GM12801 (cell line): ENCODE results near the gene TBL1X.

ENCODE experiments used
- TF ChIP-seq, protein P1 (sequence below): IDR thresholded peaks from one replicate; pipeline ENCODE4 v1.5.1; 2011; ENCODE audit warnings: control low read depth; ENCODE audit not compliant: insufficient read length; ENCODE audit errors: extremely low read depth

TBL1X gene

DNA sequence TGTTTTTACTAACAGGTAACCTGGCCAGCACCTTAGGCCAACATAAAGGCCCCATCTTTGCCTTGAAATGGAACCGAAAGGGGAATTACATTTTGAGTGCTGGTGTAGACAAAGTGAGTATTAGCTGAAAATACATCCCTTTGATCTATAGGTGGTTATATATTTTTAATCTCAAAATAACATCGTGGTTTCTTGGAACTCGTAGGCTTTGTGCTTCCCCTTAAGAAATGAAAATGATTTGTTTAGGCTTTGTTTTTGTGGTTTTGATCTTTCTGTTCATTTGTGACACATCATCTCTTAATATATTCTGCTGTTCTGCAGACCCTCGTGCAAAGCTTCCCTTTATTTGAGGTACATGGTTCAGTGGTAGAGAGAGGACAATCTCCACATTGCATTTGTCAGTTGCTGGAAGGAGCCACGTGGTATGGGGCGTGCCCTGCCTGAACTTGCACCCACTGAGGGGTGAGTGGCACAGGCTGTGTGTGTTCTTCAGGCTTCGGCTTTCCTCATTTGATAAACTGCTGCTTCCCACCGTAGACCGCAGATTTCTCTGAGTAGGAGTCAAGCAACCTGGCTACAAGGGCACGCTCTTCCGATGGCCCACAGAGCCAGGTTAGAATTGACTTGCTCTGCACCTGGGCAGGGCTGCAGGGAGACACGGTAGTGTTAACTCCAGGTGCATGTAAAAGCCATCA, 228.6 kb downstream of the TBL1X start:
- TF ChIP-seq, protein P1, sequence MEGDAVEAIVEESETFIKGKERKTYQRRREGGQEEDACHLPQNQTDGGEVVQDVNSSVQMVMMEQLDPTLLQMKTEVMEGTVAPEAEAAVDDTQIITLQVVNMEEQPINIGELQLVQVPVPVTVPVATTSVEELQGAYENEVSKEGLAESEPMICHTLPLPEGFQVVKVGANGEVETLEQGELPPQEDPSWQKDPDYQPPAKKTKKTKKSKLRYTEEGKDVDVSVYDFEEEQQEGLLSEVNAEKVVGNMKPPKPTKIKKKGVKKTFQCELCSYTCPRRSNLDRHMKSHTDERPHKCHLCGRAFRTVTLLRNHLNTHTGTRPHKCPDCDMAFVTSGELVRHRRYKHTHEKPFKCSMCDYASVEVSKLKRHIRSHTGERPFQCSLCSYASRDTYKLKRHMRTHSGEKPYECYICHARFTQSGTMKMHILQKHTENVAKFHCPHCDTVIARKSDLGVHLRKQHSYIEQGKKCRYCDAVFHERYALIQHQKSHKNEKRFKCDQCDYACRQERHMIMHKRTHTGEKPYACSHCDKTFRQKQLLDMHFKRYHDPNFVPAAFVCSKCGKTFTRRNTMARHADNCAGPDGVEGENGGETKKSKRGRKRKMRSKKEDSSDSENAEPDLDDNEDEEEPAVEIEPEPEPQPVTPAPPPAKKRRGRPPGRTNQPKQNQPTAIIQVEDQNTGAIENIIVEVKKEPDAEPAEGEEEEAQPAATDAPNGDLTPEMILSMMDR: no peak

DNA sequence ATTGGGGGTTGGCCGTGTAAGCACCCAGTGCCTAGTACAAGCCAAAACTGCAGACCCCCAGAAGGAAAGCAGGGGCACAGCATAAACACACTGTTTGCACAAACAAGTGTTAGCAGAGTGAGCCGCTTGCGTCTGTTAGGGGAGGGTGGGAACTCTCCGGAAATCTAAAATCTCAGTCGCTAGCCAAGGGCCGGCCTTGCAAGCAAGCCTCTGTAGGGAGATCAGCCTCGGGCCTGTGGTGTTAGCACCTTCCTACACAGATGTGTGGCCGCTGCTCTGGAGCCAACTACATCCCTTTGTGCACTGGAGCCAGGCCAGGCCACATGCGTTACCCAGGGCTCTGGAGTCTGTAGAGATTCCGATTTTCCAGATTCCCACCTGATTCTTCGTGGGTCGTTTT, 233.7 kb downstream of the TBL1X start:
- TF ChIP-seq, protein P1: no peak

DNA sequence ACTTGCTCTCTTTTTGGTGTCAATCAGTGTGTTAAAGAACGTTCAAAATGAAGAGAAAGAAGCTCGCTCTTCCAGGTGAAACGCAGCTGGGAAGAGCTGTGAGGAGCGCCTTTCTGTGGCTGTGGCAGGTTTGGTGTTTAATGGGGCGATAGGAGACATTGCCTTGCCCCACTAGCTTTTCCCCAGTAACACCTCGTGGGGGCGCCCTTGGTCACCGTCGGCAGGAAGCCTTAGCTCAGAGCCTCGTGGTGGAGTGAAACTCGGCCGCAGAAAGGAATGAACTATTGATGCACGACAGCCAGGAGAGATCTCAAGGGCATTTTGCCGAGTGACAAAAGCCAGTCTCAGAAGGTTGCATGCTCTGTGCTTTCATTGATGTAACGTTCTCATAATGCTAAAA, 235.7 kb downstream of the TBL1X start:
- TF ChIP-seq, protein P1: no peak

DNA sequence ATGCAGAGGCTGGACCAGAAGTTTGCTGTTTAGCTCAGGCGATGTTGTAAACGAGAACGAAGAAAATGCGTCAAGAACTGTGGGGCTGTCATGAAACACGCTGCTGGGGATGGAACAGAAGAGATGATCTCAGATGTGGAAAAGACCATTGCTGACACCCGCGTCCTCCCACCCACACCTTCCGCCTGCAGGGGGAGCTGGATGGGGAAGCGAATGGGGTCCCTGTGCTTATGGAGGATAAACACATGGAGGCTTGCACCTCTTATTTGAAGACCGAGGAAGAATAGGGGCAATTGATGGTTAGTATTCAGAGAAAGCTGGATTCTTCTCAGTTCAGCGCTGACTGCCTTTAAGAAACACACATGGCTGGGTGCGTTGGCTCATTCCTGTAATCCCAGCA, 236.9 kb downstream of the TBL1X start:
- TF ChIP-seq, protein P1: no peak

DNA sequence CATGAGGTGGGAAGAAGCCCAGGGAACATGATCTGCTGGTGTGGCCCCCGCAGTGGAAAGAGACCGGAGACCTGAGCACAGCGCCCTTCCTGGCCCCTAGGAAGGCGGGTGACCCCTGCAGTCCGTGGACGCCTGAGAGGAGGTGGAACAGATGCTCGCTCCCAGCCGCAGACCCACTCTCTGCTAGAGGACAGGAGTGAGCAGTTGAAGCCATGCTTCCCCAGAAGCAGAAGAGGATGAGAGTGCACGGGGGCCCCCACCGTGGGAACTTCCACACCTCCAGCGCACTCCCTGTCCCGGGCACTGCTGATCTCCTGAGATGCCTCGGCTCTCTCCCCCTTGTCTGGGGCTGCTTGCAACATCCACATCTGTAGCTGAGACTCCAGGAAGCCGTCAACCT, 238.5 kb downstream of the TBL1X start:
- TF ChIP-seq, protein P1: no peak

DNA sequence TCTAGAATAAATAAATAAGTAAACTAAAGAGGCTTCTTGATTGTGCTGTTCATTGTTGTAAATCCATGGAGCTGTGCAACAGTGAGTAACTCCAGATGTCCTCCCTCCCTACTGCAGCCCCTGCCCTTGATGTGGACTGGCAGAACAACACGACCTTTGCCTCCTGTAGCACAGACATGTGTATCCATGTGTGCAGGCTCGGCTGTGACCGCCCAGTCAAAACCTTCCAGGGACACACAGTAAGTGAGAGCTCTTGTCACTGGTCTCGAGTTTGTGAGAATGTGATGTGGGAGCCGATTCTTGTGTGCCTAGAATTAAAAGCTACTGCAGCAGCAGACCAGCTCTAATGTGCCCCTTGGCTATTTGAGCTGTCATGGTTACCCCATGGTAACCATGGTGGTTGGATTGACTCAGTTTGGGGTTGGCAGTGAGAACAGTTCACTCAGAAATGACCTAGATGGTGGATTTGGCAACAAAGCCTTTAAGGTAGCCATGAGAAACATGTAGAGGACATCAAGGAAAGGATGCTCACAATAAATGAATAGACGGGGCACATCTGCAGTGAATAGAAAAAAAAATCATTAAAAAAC, 240.1 kb downstream of the TBL1X start:
- TF ChIP-seq, protein P1: no peak

DNA sequence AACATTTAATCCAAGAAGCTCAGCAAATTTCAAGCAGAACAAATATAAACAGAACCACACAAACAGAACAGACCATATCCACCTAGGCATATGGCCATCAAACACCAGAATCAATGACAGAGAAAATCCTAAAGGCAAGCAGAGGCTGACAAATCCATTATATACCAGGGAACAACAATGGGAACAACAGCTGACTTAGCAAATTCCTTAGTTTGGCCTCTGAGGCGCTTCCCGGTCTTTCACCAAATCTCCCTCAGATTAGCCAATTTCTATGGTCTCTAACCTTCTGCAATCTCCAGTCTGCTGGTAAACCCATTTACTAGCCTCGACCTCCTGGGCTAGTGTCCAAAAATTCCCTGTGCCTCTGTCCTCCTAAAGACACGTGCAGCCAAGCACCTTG, 241.6 kb downstream of the TBL1X start:
- TF ChIP-seq, protein P1: no peak
